ENCODE data around the gene PCDHGA1.

The PCDHGA1 gene

GRCh38 chr5:141491323-141492167 is 161.2 kb downstream of the PCDHGA1 start:
- Histone ChIP-seq H3K4me2 (ENCODE audit: low read depth, low read length) (no peak overlapping the region), H3K4me1 (ENCODE audit: low read length) (no peaks in the 10 kb centered on the region), H3K27me3 (replicated peaks; ENCODE audit: insufficient read depth, low read length) (peaks cover 4% of the 10 kb centered on the region), H3K4me3 (ENCODE audit: low read length) (no peak overlapping the region), H3K9me2 (replicated peaks; ENCODE audit: insufficient read depth, low read length) (no peaks in the 10 kb centered on the region), H3K9me3 (replicated peaks; ENCODE audit: insufficient read depth, low read length) (no peaks in the 10 kb centered on the region), H3K27ac (ENCODE audit: low read length) (no peak overlapping the region), H3K9ac (ENCODE audit: low read length) (no peak overlapping the region), H3K36me3 (replicated peaks; ENCODE audit: insufficient read depth, low read length) (no peaks in the 10 kb centered on the region), H3F3A (ENCODE audit: insufficient read depth, low read length) (no peaks in the 10 kb centered on the region), H3K79me2 (ENCODE audit: low read length) (no peaks in the 10 kb centered on the region), H4K20me1 (ENCODE audit: insufficient read depth, low read length) (no peaks in the 10 kb centered on the region), H2AFZ (ENCODE audit: low read length) (no peak overlapping the region)
- DNase-seq, result no peak
- TF ChIP-seq EZH2 (optimal IDR thresholded peaks at IDR 0.05; ENCODE audit: low read depth, low read length), result no peak
- no peak for TF ChIP-seq EZH2phosphoT487 (IDR thresholded peaks at IDR 0.05; ENCODE audit: low read length)
- TF ChIP-seq, protein P1, sequence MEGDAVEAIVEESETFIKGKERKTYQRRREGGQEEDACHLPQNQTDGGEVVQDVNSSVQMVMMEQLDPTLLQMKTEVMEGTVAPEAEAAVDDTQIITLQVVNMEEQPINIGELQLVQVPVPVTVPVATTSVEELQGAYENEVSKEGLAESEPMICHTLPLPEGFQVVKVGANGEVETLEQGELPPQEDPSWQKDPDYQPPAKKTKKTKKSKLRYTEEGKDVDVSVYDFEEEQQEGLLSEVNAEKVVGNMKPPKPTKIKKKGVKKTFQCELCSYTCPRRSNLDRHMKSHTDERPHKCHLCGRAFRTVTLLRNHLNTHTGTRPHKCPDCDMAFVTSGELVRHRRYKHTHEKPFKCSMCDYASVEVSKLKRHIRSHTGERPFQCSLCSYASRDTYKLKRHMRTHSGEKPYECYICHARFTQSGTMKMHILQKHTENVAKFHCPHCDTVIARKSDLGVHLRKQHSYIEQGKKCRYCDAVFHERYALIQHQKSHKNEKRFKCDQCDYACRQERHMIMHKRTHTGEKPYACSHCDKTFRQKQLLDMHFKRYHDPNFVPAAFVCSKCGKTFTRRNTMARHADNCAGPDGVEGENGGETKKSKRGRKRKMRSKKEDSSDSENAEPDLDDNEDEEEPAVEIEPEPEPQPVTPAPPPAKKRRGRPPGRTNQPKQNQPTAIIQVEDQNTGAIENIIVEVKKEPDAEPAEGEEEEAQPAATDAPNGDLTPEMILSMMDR (IDR thresholded peaks at IDR 0.05; ENCODE audit: low read length), result no peak

GRCh38 chr5:141492168-141492885 is 162.0 kb downstream of the PCDHGA1 start:
- H3K27me3 ChIP-seq (replicated peaks; ENCODE audit: insufficient read depth, low read length), result peaks cover 4% of the 10 kb centered on the region
- no peak overlapping the region for H3K4me2 ChIP-seq (ENCODE audit: low read depth, low read length)

GRCh38 chr5:141493500-141494422 is 163.4 kb downstream of the PCDHGA1 start:
- Histone ChIP-seq H3F3A (ENCODE audit: insufficient read depth, low read length) (no peaks in the 10 kb centered on the region), H3K9ac (ENCODE audit: low read length) (no peak overlapping the region), H4K20me1 (ENCODE audit: insufficient read depth, low read length) (no peaks in the 10 kb centered on the region), H3K4me1 (ENCODE audit: low read length) (no peaks in the 10 kb centered on the region), H3K27me3 (replicated peaks; ENCODE audit: insufficient read depth, low read length) (peaks cover 4% of the 10 kb centered on the region), H3K9me3 (replicated peaks; ENCODE audit: insufficient read depth, low read length) (no peaks in the 10 kb centered on the region), H3K27ac (ENCODE audit: low read length) (no peak overlapping the region), H3K36me3 (replicated peaks; ENCODE audit: insufficient read depth, low read length) (no peaks in the 10 kb centered on the region), H3K4me2 (ENCODE audit: low read depth, low read length) (no peak overlapping the region), H3K9me2 (replicated peaks; ENCODE audit: insufficient read depth, low read length) (no peaks in the 10 kb centered on the region), H2AFZ (ENCODE audit: low read length) (no peak overlapping the region), H3K79me2 (ENCODE audit: low read length) (no peaks in the 10 kb centered on the region), H3K4me3 (ENCODE audit: low read length) (no peak overlapping the region)
- TF ChIP-seq, protein P1 (IDR thresholded peaks at IDR 0.05; ENCODE audit: low read length), result no peak
- no peak for TF ChIP-seq EZH2phosphoT487 (IDR thresholded peaks at IDR 0.05; ENCODE audit: low read length)
- TF ChIP-seq EZH2 (optimal IDR thresholded peaks at IDR 0.05; ENCODE audit: low read depth, low read length), result no peak
- no peak for DNase-seq

More at GRCh38 chr5:141492168-141492885, 162.0 kb downstream of the PCDHGA1 start:
- TF ChIP-seq EZH2 (optimal IDR thresholded peaks at IDR 0.05; ENCODE audit: low read depth, low read length) (no peak), EZH2phosphoT487 (IDR thresholded peaks at IDR 0.05; ENCODE audit: low read length) (no peak)
- TF ChIP-seq, protein P1 (IDR thresholded peaks at IDR 0.05; ENCODE audit: low read length), result no peak
- H3K9ac ChIP-seq (ENCODE audit: low read length), result no peak overlapping the region
- no peaks in the 10 kb centered on the region for H3K4me1 ChIP-seq (ENCODE audit: low read length)
- H3K79me2 ChIP-seq (ENCODE audit: low read length), result no peaks in the 10 kb centered on the region
- no peak for DNase-seq
- no peaks in the 10 kb centered on the region for H3K36me3 ChIP-seq (replicated peaks; ENCODE audit: insufficient read depth, low read length)
- no peaks in the 10 kb centered on the region for H4K20me1 ChIP-seq (ENCODE audit: insufficient read depth, low read length)
- H3K9me2 ChIP-seq (replicated peaks; ENCODE audit: insufficient read depth, low read length), result no peaks in the 10 kb centered on the region
- H2AFZ ChIP-seq (ENCODE audit: low read length), result no peak overlapping the region
- H3K4me3 ChIP-seq (ENCODE audit: low read length), result no peak overlapping the region
- no peaks in the 10 kb centered on the region for H3F3A ChIP-seq (ENCODE audit: insufficient read depth, low read length)
- H3K27ac ChIP-seq (ENCODE audit: low read length), result no peak overlapping the region
- H3K9me3 ChIP-seq (replicated peaks; ENCODE audit: insufficient read depth, low read length), result no peaks in the 10 kb centered on the region
